GM18498 (cell line): ENCODE measurements around the gene PRC1.
A peak's percentile ranks its signal among the peaks of the same experiment; 100 is the strongest.
"Not testable (repeated sequence)": the region's sequence is repeated elsewhere in the genome, so short reads cannot be mapped to it uniquely, and the experiment has no call there.

Experiments
- ATAC-seq: cut with Tn5 transposase; IDR thresholded peaks from one replicate; pipeline ENCODE4 v1.9.1; 2021; ENCODE audit warnings: mild to moderate bottlenecking, moderate library complexity; ENCODE audit not compliant: unreplicated experiment

PRC1 gene

GRCh38 chr15:90994417-90995311 is at the start of gene PRC1:
TSS of gene PRC1 (minus strand) at chr15:90994535. CDS start at chr15:90994417, 118 bp downstream.
- ATAC-seq = peak; percentile 94

GRCh38 chr15:91043202-91043874 is 49.0 kb upstream of the PRC1 start:
- ATAC-seq = no peak

GRCh38 chr15:91040856-91041255 is 46.5 kb upstream of the PRC1 start:
- ATAC-seq = no peak

GRCh38 chr15:91039996-91040395 is 45.7 kb upstream of the PRC1 start:
- ATAC-seq = no peak

- peak; percentile 69 for ATAC-seq
Measured at GRCh38 chr15:91032919-91033803, 38.8 kb upstream of the PRC1 start.

- no peak for ATAC-seq
Measured at GRCh38 chr15:91031796-91032195, 37.5 kb upstream of the PRC1 start.

- ATAC-seq = no peak
Measured at GRCh38 chr15:91027677-91028076, 33.3 kb upstream of the PRC1 start.

- ATAC-seq = no peak
Measured at GRCh38 chr15:91023720-91024119, 29.4 kb upstream of the PRC1 start.

- no peak for ATAC-seq
Measured at GRCh38 chr15:91022832-91023129, 28.4 kb upstream of the PRC1 start.

- peak; percentile 68 for ATAC-seq
Measured at GRCh38 chr15:91022075-91022831, 27.9 kb upstream of the PRC1 start, which contains the start of gene VPS33B. TSS of gene VPS33B (minus strand) at chr15:91022594. CDS start at chr15:91022249, 345 bp downstream.

- ATAC-seq = peak; percentile 3
Measured at GRCh38 chr15:91021516-91022074, 27.3 kb upstream of the PRC1 start.

- ATAC-seq = no peak
Measured at GRCh38 chr15:91018158-91018557, 23.8 kb upstream of the PRC1 start.

- ATAC-seq = no peak
Measured at GRCh38 chr15:91017716-91018115, 23.4 kb upstream of the PRC1 start.

GRCh38 chr15:91013701-91014100 is 19.4 kb upstream of the PRC1 start:
- not testable (repeated sequence) for ATAC-seq

- no peak for ATAC-seq
Measured at GRCh38 chr15:91007266-91007665, 12.9 kb upstream of the PRC1 start.

- ATAC-seq = no peak
Measured at GRCh38 chr15:91001209-91001608, 6.9 kb upstream of the PRC1 start.

- ATAC-seq = no peak
Measured at GRCh38 chr15:90998737-90999136, 4.4 kb upstream of the PRC1 start.

- peak; percentile 26 for ATAC-seq
Measured at GRCh38 chr15:90994059-90994416, 297 bp downstream of the PRC1 start.

- ATAC-seq = no peak
Measured at GRCh38 chr15:90991587-90992285, 2.6 kb downstream of the PRC1 start.

- ATAC-seq = no peak
Measured at GRCh38 chr15:90990446-90990845, 3.9 kb downstream of the PRC1 start.
